Gastroesophageal sphincter (tissue), 3 donors: Measurements from ENCODE around the gene ACO1.

Experiments
- POLR2A ChIP-seq, 2 donors: fragments of 450-650 bp; IDR thresholded peaks; one replicate each; pipeline ENCODE4 v1.6.1; 2017; ENCODE audit warnings: antibody characterized with exemption in 2 of 2, mild to moderate bottlenecking in 2 of 2, moderate library complexity in 1 of 2
- POLR2AphosphoS5 ChIP-seq: sonication (generic); formaldehyde crosslinking; IDR thresholded peaks from one replicate; pipeline ENCODE4 v1.6.1; 2017; ENCODE audit warnings: antibody characterized with exemption
- TF ChIP-seq, protein P1 (sequence below), 4 experiments: fragments of 200-600 bp in 2 of 4; fragments of 450-650 bp in 2 of 4; sonication (generic) in 1 of 4; IDR thresholded peaks; one replicate each; pipeline ENCODE4 v1.5.1; 2017 to 2019; ENCODE audit warnings: antibody characterized with exemption in 4 of 4, mild to moderate bottlenecking in 2 of 4, moderate library complexity in 2 of 4

DNA sequence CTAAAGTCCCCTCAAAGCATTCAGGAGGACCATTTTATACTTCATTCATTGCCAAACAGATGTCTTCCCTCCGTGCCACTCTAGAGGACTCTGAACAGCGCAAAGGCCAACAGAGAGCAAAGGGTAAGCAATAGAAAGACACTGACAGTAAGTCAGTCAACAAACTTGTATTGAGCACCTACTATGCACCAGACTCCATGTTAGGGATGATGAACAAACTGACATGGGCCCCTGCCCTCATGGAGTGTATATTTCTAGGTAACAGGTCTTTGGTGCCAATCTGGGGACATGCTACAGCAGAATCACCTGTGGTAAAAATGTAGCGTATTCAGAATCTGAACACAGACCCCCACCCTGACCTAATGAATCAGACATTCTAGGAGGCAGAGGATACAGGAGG, 3.5 kb upstream of the ACO1 start:
- TF ChIP-seq, protein P1, sequence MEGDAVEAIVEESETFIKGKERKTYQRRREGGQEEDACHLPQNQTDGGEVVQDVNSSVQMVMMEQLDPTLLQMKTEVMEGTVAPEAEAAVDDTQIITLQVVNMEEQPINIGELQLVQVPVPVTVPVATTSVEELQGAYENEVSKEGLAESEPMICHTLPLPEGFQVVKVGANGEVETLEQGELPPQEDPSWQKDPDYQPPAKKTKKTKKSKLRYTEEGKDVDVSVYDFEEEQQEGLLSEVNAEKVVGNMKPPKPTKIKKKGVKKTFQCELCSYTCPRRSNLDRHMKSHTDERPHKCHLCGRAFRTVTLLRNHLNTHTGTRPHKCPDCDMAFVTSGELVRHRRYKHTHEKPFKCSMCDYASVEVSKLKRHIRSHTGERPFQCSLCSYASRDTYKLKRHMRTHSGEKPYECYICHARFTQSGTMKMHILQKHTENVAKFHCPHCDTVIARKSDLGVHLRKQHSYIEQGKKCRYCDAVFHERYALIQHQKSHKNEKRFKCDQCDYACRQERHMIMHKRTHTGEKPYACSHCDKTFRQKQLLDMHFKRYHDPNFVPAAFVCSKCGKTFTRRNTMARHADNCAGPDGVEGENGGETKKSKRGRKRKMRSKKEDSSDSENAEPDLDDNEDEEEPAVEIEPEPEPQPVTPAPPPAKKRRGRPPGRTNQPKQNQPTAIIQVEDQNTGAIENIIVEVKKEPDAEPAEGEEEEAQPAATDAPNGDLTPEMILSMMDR (IDR thresholded peaks at IDR 0.05): no peak
- no peak for TF ChIP-seq POLR2AphosphoS5
- no peak for TF ChIP-seq POLR2A (IDR thresholded peaks at IDR 0.05)
